GM19438 (cell line): ENCODE measurements around the gene PRODH.
"Not testable (repeated sequence)": the region's sequence is repeated elsewhere in the genome, so short reads cannot be mapped to it uniquely, and the experiment has no call there.

Experiments
- ATAC-seq: cut with Tn5 transposase; IDR thresholded peaks from one replicate; pipeline ENCODE4 v1.9.1; 2021; ENCODE audit warnings: low read depth; ENCODE audit not compliant: unreplicated experiment

The PRODH gene

GRCh38 chr22:18969158-18969942 lies 33.3 kb upstream of the PRODH start:
- ATAC-seq: not testable (repeated sequence)

GRCh38 chr22:18968011-18968749 lies 32.1 kb upstream of the PRODH start:
- ATAC-seq: no peak

GRCh38 chr22:18967391-18968010 lies 31.4 kb upstream of the PRODH start:
- not testable (repeated sequence) for ATAC-seq

- ATAC-seq: no peak
Measured at GRCh38 chr22:18966748-18967147, 30.7 kb upstream of the PRODH start.

GRCh38 chr22:18965526-18966421 lies 29.7 kb upstream of the PRODH start:
- ATAC-seq: no peak

- not testable (repeated sequence) for ATAC-seq
Measured at GRCh38 chr22:18964501-18965265, 28.6 kb upstream of the PRODH start.

- ATAC-seq: not testable (repeated sequence)
Measured at GRCh38 chr22:18964051-18964450, 28.0 kb upstream of the PRODH start.

- ATAC-seq: no peak
Measured at GRCh38 chr22:18962308-18962635, 26.2 kb upstream of the PRODH start.

- not testable (repeated sequence) for ATAC-seq
Measured at GRCh38 chr22:18961632-18962307, 25.7 kb upstream of the PRODH start.

- ATAC-seq: not testable (repeated sequence)
Measured at GRCh38 chr22:18961201-18961600, 25.1 kb upstream of the PRODH start.

- not testable (repeated sequence) for ATAC-seq
Measured at GRCh38 chr22:18960166-18960820, 24.2 kb upstream of the PRODH start.

GRCh38 chr22:18959741-18960140 lies 23.6 kb upstream of the PRODH start:
- not testable (repeated sequence) for ATAC-seq

GRCh38 chr22:18959266-18959665 lies 23.2 kb upstream of the PRODH start:
- ATAC-seq: not testable (repeated sequence)

- ATAC-seq: not testable (repeated sequence)
Measured at GRCh38 chr22:18958738-18959137, 22.6 kb upstream of the PRODH start.

- not testable (repeated sequence) for ATAC-seq
Measured at GRCh38 chr22:18958321-18958705, 22.2 kb upstream of the PRODH start.

GRCh38 chr22:18957621-18958320 lies 21.7 kb upstream of the PRODH start:
- not testable (repeated sequence) for ATAC-seq

GRCh38 chr22:18956956-18957355 lies 20.9 kb upstream of the PRODH start:
- ATAC-seq: not testable (repeated sequence)
